H9 (cell line): ENCODE results near the gene OGA. TPM values are rescaled to one million over a fixed set of nuclear protein-coding genes. Genes with fewer than 3 reads are reported as not detected.
A peak's percentile ranks its signal among the peaks of the same experiment; 100 is the strongest.

Experiments used
- DNase-seq: peaks from one replicate; pipeline ENCODE4 v3.0.0-alpha.2; 2017
- H2AFZ ChIP-seq: one replicate; pipeline ENCODE4 v1.6.1; 2013; ENCODE audit warnings: mild to moderate bottlenecking, low read length, control low read depth, moderate library complexity
- H2AK5ac ChIP-seq: 2 replicates; pipeline ENCODE4 v1.6.1; 2013; ENCODE audit warnings: low read length, control low read depth, mixed read lengths; ENCODE audit not compliant: insufficient read length
- H2BK120ac ChIP-seq: one replicate; pipeline ENCODE4 v1.6.1; 2013; ENCODE audit warnings: low read depth, mild to moderate bottlenecking, low read length, control low read depth, inconsistent platforms; ENCODE audit not compliant: poor library complexity, severe bottlenecking
- H2BK12ac ChIP-seq: 2 replicates; pipeline ENCODE4 v1.6.1; 2013; ENCODE audit warnings: low read length, control low read depth, mixed read lengths, low read depth; ENCODE audit not compliant: insufficient read length
- H2BK15ac ChIP-seq: 2 replicates; pipeline ENCODE4 v1.6.1; 2013; ENCODE audit warnings: low read depth, low read length, control low read depth
- H2BK20ac ChIP-seq: one replicate; pipeline ENCODE4 v1.6.1; 2013; ENCODE audit warnings: low read depth, mild to moderate bottlenecking, low read length, control low read depth, inconsistent platforms; ENCODE audit not compliant: poor library complexity, severe bottlenecking
- H2BK5ac ChIP-seq: 2 replicates; pipeline ENCODE4 v1.6.1; 2013; ENCODE audit warnings: low read length, control low read depth, mixed read lengths; ENCODE audit not compliant: insufficient read length
- H3K14ac ChIP-seq: 2 replicates; pipeline ENCODE4 v1.6.1; 2013; ENCODE audit warnings: low read length, control low read depth; ENCODE audit not compliant: insufficient read depth
- H3K18ac ChIP-seq: 2 replicates; pipeline ENCODE4 v1.6.1; 2013; ENCODE audit warnings: low read depth, mild to moderate bottlenecking, mixed read lengths, low read length, control low read depth; ENCODE audit not compliant: insufficient read length
- H3K23ac ChIP-seq: 2 replicates; pipeline ENCODE4 v1.6.1; 2013; ENCODE audit warnings: low read length, control low read depth, mixed read lengths, low read depth; ENCODE audit not compliant: insufficient read length
- H3K23me2 ChIP-seq: 2 replicates; pipeline ENCODE4 v1.6.1; 2013; ENCODE audit warnings: low read depth, mild to moderate bottlenecking, mixed read lengths, low read length, control low read depth; ENCODE audit not compliant: insufficient read length, poor library complexity, severe bottlenecking
- H3K27ac ChIP-seq: 2 replicates; pipeline ENCODE4 v1.5.1; 2013; ENCODE audit warnings: low read length, control low read depth, mixed read lengths, low read depth; ENCODE audit not compliant: insufficient read length
- H3K27me3 ChIP-seq: 2 replicates; pipeline ENCODE4 v1.6.1; 2013; ENCODE audit warnings: low read length, control low read depth, inconsistent platforms; ENCODE audit not compliant: insufficient read depth
- H3K4ac ChIP-seq: 2 replicates; pipeline ENCODE4 v1.6.1; 2013; ENCODE audit warnings: low read depth, mild to moderate bottlenecking, control low read depth, inconsistent platforms, low read length, moderate library complexity
- H3K4me1 ChIP-seq: 2 replicates; pipeline ENCODE4 v1.6.1; 2013; ENCODE audit warnings: low read length, control low read depth, inconsistent platforms; ENCODE audit not compliant: insufficient read depth
- H3K4me2 ChIP-seq: 2 replicates; pipeline ENCODE4 v1.6.1; 2013; ENCODE audit warnings: low read length, control low read depth, mixed read lengths; ENCODE audit not compliant: insufficient read length, insufficient read depth
- H3K56ac ChIP-seq: 2 replicates; pipeline ENCODE4 v1.6.1; 2013; ENCODE audit warnings: low read depth, mild to moderate bottlenecking, mixed read lengths, low read length, control low read depth; ENCODE audit not compliant: insufficient read length
- H3K79me1 ChIP-seq: 2 replicates; pipeline ENCODE4 v1.6.1; 2013; ENCODE audit warnings: low read depth, mild to moderate bottlenecking, moderate library complexity, low read length, control low read depth, inconsistent platforms; ENCODE audit not compliant: insufficient read depth, poor library complexity, severe bottlenecking
- H3K79me2 ChIP-seq: 2 replicates; pipeline ENCODE4 v1.6.1; 2013; ENCODE audit warnings: low read length, control low read depth, inconsistent platforms; ENCODE audit not compliant: insufficient read depth
- H3K9ac ChIP-seq: 2 replicates; pipeline ENCODE4 v1.6.1; 2013; ENCODE audit warnings: low read length, control low read depth, mixed read lengths; ENCODE audit not compliant: insufficient read length; ENCODE audit errors: extremely low read depth
- H3K9me3 ChIP-seq: one replicate; pipeline ENCODE4 v1.6.1; 2013; ENCODE audit warnings: low read depth, low read length, inconsistent platforms; ENCODE audit not compliant: control insufficient read depth
- H3T11ph ChIP-seq: one replicate; pipeline ENCODE4 v1.6.1; 2013; ENCODE audit warnings: mild to moderate bottlenecking, low read length, control low read depth, inconsistent platforms
- H4K20me1 ChIP-seq: one replicate; pipeline ENCODE4 v1.6.1; 2013; ENCODE audit not compliant: control insufficient read depth, insufficient read length, insufficient read depth
- H4K5ac ChIP-seq: 2 replicates; pipeline ENCODE4 v1.6.1; 2013; ENCODE audit warnings: low read depth, mild to moderate bottlenecking, mixed read lengths, low read length, control low read depth; ENCODE audit not compliant: insufficient read length
- H4K8ac ChIP-seq: replicated peaks from 2 replicates; pipeline ENCODE4 v1.6.1; 2013; ENCODE audit warnings: low read length, control low read depth, mixed read lengths, low read depth; ENCODE audit not compliant: insufficient read length
- H4K91ac ChIP-seq: 2 replicates; pipeline ENCODE4 v1.6.1; 2013; ENCODE audit warnings: low read depth, mild to moderate bottlenecking, moderate library complexity, mixed read lengths, low read length, control low read depth; ENCODE audit not compliant: insufficient read length
- H3K27ac Mint-ChIP-seq, 3 experiments: 2 replicates in 2 of 3; 3 replicates in 1 of 3; pipeline ENCODE4 v1.8.0; 2020 to 2021; ENCODE audit warnings: mixed read lengths in 3 of 3, mild to moderate bottlenecking in 1 of 3, moderate library complexity in 1 of 3
- H3K27me3 Mint-ChIP-seq: 2 replicates; pipeline ENCODE4 v1.8.0; 2021; ENCODE audit warnings: low read depth, mild to moderate bottlenecking, moderate library complexity, mixed read lengths
- H3K36me3 Mint-ChIP-seq, 3 experiments: 2 replicates in 2 of 3; 3 replicates in 1 of 3; pipeline ENCODE4 v1.8.0; 2020 to 2021; ENCODE audit warnings: low read depth in 3 of 3, mixed read lengths in 3 of 3; ENCODE audit not compliant: insufficient read depth in 1 of 3
- H3K4me1 Mint-ChIP-seq, 2 experiments: 2 replicates each; pipeline ENCODE4 v1.8.0; 2020; ENCODE audit warnings: mixed read lengths in 2 of 2
- H3K4me3 Mint-ChIP-seq, 2 experiments: 2 replicates in 1 of 2; 3 replicates in 1 of 2; pipeline ENCODE4 v1.8.0; 2020 to 2021; ENCODE audit warnings: mild to moderate bottlenecking in 2 of 2, mixed read lengths in 2 of 2, moderate library complexity in 1 of 2
- H3K9me3 Mint-ChIP-seq, 2 experiments: 2 replicates in 1 of 2; 3 replicates in 1 of 2; pipeline ENCODE4 v1.8.0; 2020; ENCODE audit warnings: mild to moderate bottlenecking in 2 of 2, mixed read lengths in 2 of 2, moderate library complexity in 1 of 2
- CTCF ChIP-seq: fragments of 200-600 bp; sonication (generic); conservative IDR thresholded peaks from 3 replicates; pipeline ENCODE4 v1.8.0; 2021; ENCODE audit warnings: antibody characterized with exemption, mild to moderate bottlenecking
- WGBS: extraction: QIAGEN DNeasy Blood & Tissue Kit; methylation state at CpG from one replicate; pipeline ENCODE4 v1.1.7; 2013; ENCODE audit warnings: missing lambda C conversion rate, low lambda C conversion rate, mixed read lengths; ENCODE audit not compliant: insufficient read length; ENCODE audit errors: extremely low coverage; 5-methylcytosine and 5-hydroxymethylcytosine counted together
- total RNA-seq: library from RNA; stranded (reverse); gene quantifications from 2 replicates; pipeline ENCODE4 v1.2.1, GENCODE V29; 2021

Gene OGA
- total RNA-seq, 1 experiment from 2014 or later: 125 TPM

- Histone ChIP-seq H3K9me3 (no peaks in the 10 kb centered on the region), H3K23ac (no peak overlapping the region), H3K4ac (no peak overlapping the region), H3K79me2 (no peaks in the 10 kb centered on the region), H3K56ac (no peak overlapping the region), H4K8ac (no peak overlapping the region), H3K27me3 (no peaks in the 10 kb centered on the region), H3K79me1 (no peaks in the 10 kb centered on the region), H2BK15ac (no peak overlapping the region), H2BK120ac (no peak overlapping the region), H2AFZ (no peak overlapping the region), H4K20me1 (peaks cover 3% of the 10 kb centered on the region), H3K18ac (no peak overlapping the region), H4K91ac (no peak overlapping the region), H3K23me2 (peaks cover 19% of the 10 kb centered on the region), H3K14ac (no peak overlapping the region), H3T11ph (no peak overlapping the region), H3K4me1 (peaks cover 6% of the 10 kb centered on the region; the same call in 1 of the 2 replicates), H2BK12ac (no peak overlapping the region), H4K5ac (no peak overlapping the region), H2BK5ac (no peak overlapping the region), H3K27ac (no peak overlapping the region), H3K4me2 (no peak overlapping the region), H2BK20ac (no peak overlapping the region), H3K9ac (no peak overlapping the region), H2AK5ac (no peak overlapping the region)
- Mint-ChIP-seq H3K4me3 (peak overlapping the region in 1 of 2 experiments; percentile 85; a peak in 1 of 5 replicates), H3K9me3 (no peaks in the 10 kb centered on the region), H3K4me1 (peaks cover 18 to 36% of the 10 kb centered on the region in 2 experiments), H3K36me3 (peaks cover under 1 to 9% (median 4%) of the 10 kb centered on the region in 3 experiments; a peak in 5 of 7 replicates), H3K27me3 (peaks cover 9% of the 10 kb centered on the region), H3K27ac (no peak overlapping the region)
- no peak for TF ChIP-seq CTCF
- no peak for DNase-seq
- no CpG with 5 or more reads among the region's 4 CpGs for WGBS
Measured at GRCh38 chr10:101832325-101832771, 14.1 kb upstream of the OGA start.
